Tibial nerve (tissue), 4 donors: ENCODE measurements around the gene CHCHD10. TPM values are rescaled to one million over a fixed set of nuclear protein-coding genes. Genes with fewer than 3 reads are reported as not detected.

Experiments
- DNase-seq, 2 donors: peaks; one replicate each; pipeline ENCODE4 v3.0.0-alpha.2; 2019; ENCODE audit warnings: low spot score in 2 of 2
- H3K27ac ChIP-seq, 4 donors: fragments of 200-600 bp; sonication (generic) in 3 of 4; one replicate each; pipeline ENCODE4 v1.5.1; 2017 to 2019; ENCODE audit warnings: mild to moderate bottlenecking in 1 of 4
- H3K27me3 ChIP-seq, 2 donors: fragments of 200-600 bp; sonication (generic) in 1 of 2; one replicate each; pipeline versions ENCODE4 v1.5.1 to v1.6.0; 2017 to 2019
- H3K36me3 ChIP-seq, 3 donors: fragments of 200-600 bp; sonication (generic); one replicate each; pipeline ENCODE4 v1.5.1; 2018 to 2019
- H3K4me1 ChIP-seq, 4 donors: fragments of 200-600 bp; sonication (generic) in 3 of 4; one replicate each; pipeline ENCODE4 v1.5.1; 2017 to 2019
- H3K4me3 ChIP-seq, 4 donors: fragments of 200-600 bp; sonication (generic) in 3 of 4; one replicate each; pipeline ENCODE4 v1.5.1; 2017 to 2019; ENCODE audit warnings: mild to moderate bottlenecking in 1 of 4, moderate library complexity in 1 of 4
- H3K9me3 ChIP-seq, 4 donors: fragments of 200-600 bp; sonication (generic) in 3 of 4; one replicate each; pipeline ENCODE4 v1.5.1; 2017 to 2019
- CTCF ChIP-seq, 5 experiments: fragments of 200-600 bp in 3 of 5; fragments of 450-650 bp in 2 of 5; sonication (generic) in 3 of 5; IDR thresholded peaks; one replicate each; pipeline ENCODE4 v1.5.1; 2016 to 2019; ENCODE audit warnings: antibody characterized with exemption in 5 of 5, mild to moderate bottlenecking in 3 of 5, moderate library complexity in 2 of 5
- EP300 ChIP-seq, 2 donors: sonication (generic); formaldehyde crosslinking; IDR thresholded peaks; one replicate each; pipeline ENCODE4 v1.6.1; 2017; ENCODE audit warnings: antibody characterized with exemption in 2 of 2, mild to moderate bottlenecking in 1 of 2
- POLR2A ChIP-seq, 2 donors: fragments of 450-650 bp; IDR thresholded peaks; one replicate each; pipeline ENCODE4 v1.6.1; 2017; ENCODE audit warnings: antibody characterized with exemption in 2 of 2, mild to moderate bottlenecking in 2 of 2, moderate library complexity in 2 of 2
- WGBS, 2 donors: methylation state at CpG; one replicate each; pipeline ENCODE4 v1.1.5; 2018; 5-methylcytosine and 5-hydroxymethylcytosine counted together
- total RNA-seq, 4 donors: library from RNA; depleted of rRNA; stranded (reverse); fragments of >200 nt; gene quantifications; one replicate each; pipeline ENCODE4 v1.1.0, GENCODE V29; 2016

The CHCHD10 gene
- total RNA-seq, 4 donors from 2014 or later = 3.7 to 14.0 (median 9.6) TPM; not detected in 1

- DNase-seq = no peak
- Histone ChIP-seq H3K4me1 (peaks cover 0 to 61% (median 21%) of the 10 kb centered on the region in 4 donors), H3K36me3 (peaks cover 0 to 50% (median 12%) of the 10 kb centered on the region in 3 donors), H3K27ac (peak overlapping the region in 2 of 4 donors; percentile 18 to 64), H3K9me3 (no peaks in the 10 kb centered on the region), H3K27me3 (no peaks in the 10 kb centered on the region), H3K4me3 (no peak overlapping the region)
- WGBS, 2 donors = 78 to 79% methylated on average over 25 of the region's 25 CpGs
- no peak for TF ChIP-seq CTCF (IDR thresholded peaks at IDR 0.05)
- TF ChIP-seq POLR2A (IDR thresholded peaks at IDR 0.05) = no peak
- TF ChIP-seq EP300 (IDR thresholded peaks at IDR 0.05) = no peak
Observed at GRCh38 chr22:23791738-23792645, 24.2 kb upstream of the CHCHD10 start.

GRCh38 chr22:23790819-23791737, 23.3 kb upstream of the CHCHD10 start:
- Histone ChIP-seq H3K36me3 (peaks cover 0 to 43% (median 12%) of the 10 kb centered on the region in 3 donors), H3K9me3 (no peaks in the 10 kb centered on the region), H3K4me3 (no peak overlapping the region), H3K27me3 (no peaks in the 10 kb centered on the region), H3K27ac (peak overlapping the region in 2 of 4 donors; percentile 18 to 64), H3K4me1 (peaks cover 0 to 62% (median 24%) of the 10 kb centered on the region in 4 donors)
- 57 to 60% methylated on average over 11 of the region's 11 CpGs for WGBS, 2 donors
- no peak for TF ChIP-seq POLR2A (IDR thresholded peaks at IDR 0.05)
- peak in 1 of 2 donors; percentile 44 for TF ChIP-seq EP300 (IDR thresholded peaks at IDR 0.05)
- peak; percentile 57 to 59 for DNase-seq

GRCh38 chr22:23789638-23790037, 21.9 kb upstream of the CHCHD10 start:
- H3K36me3 ChIP-seq = peaks cover 0 to 29% (median 12%) of the 10 kb centered on the region in 3 donors
- peaks cover 0 to 61% (median 24%) of the 10 kb centered on the region in 4 donors for H3K4me1 ChIP-seq
- TF ChIP-seq CTCF (IDR thresholded peaks at IDR 0.05) = no peak
- TF ChIP-seq EP300 (IDR thresholded peaks at IDR 0.05) = no peak
- TF ChIP-seq POLR2A (IDR thresholded peaks at IDR 0.05) = no peak
- H3K27ac ChIP-seq = peak overlapping the region in 2 of 4 donors; percentile 1 to 32
- H3K4me3 ChIP-seq = no peak overlapping the region
- DNase-seq = no peak
- H3K27me3 ChIP-seq = no peaks in the 10 kb centered on the region
- WGBS, 2 donors = 45 to 65% methylated on average over 4 of the region's 4 CpGs
- no peaks in the 10 kb centered on the region for H3K9me3 ChIP-seq

GRCh38 chr22:23789121-23789520, 21.3 kb upstream of the CHCHD10 start:
- Histone ChIP-seq H3K4me1 (peaks cover 0 to 61% (median 24%) of the 10 kb centered on the region in 4 donors), H3K27me3 (no peaks in the 10 kb centered on the region), H3K27ac (no peak overlapping the region), H3K4me3 (no peak overlapping the region), H3K9me3 (no peaks in the 10 kb centered on the region), H3K36me3 (peaks cover 0 to 23% (median 12%) of the 10 kb centered on the region in 3 donors)
- TF ChIP-seq POLR2A (IDR thresholded peaks at IDR 0.05) = no peak
- TF ChIP-seq CTCF (IDR thresholded peaks at IDR 0.05) = no peak
- TF ChIP-seq EP300 (IDR thresholded peaks at IDR 0.05) = no peak
- no peak for DNase-seq
- 67 to 74% methylated on average over 4 of the region's 4 CpGs for WGBS, 2 donors

- peak overlapping the region in 3 of 4 donors; percentile 97 to 100 (median 99) for H3K27ac ChIP-seq
- peak overlapping the region; percentile 62 to 88 (median 84) for H3K4me3 ChIP-seq
- no peaks in the 10 kb centered on the region for H3K27me3 ChIP-seq
- DNase-seq = no peak
- 38 to 42% methylated on average over 3 of the region's 3 CpGs for WGBS, 2 donors
- no peak for TF ChIP-seq POLR2A (IDR thresholded peaks at IDR 0.05)
- TF ChIP-seq CTCF (IDR thresholded peaks at IDR 0.05) = no peak
- TF ChIP-seq EP300 (IDR thresholded peaks at IDR 0.05) = no peak
- H3K9me3 ChIP-seq = no peaks in the 10 kb centered on the region
- peaks cover 0 to 11% (median 6%) of the 10 kb centered on the region in 3 donors for H3K36me3 ChIP-seq
- peaks cover 0 to 61% (median 24%) of the 10 kb centered on the region in 4 donors for H3K4me1 ChIP-seq
Observed at GRCh38 chr22:23787910-23788309, 20.1 kb upstream of the CHCHD10 start.
